AG04450 (cell line): Measurements from ENCODE around the gene CEP135. TPM values are rescaled to one million over a fixed set of nuclear protein-coding genes. Genes with fewer than 3 reads are reported as not detected.
A peak's percentile ranks its signal among the peaks of the same experiment; 100 is the strongest.

Experiments used
- CTCF ChIA-PET: fragments of 300-600, 350-600 bp; formaldehyde crosslinking; extraction: SDS; loops from one replicate; lab custom pipeline; 2022; ENCODE audit warnings: antibody characterized with exemption, inconsistent platforms; lab: Charles Lee
- POLR2A ChIA-PET: fragments of 350-600 bp; formaldehyde crosslinking; extraction: SDS; loops from one replicate; lab custom pipeline; 2021; ENCODE audit warnings: antibody characterized with exemption, inconsistent platforms; lab: Yijun Ruan, JAX
- DNase-seq: peaks from one replicate; pipeline ENCODE4 v3.0.0-alpha.2; 2011; ENCODE audit warnings: low read depth, low spot score
- H3K27ac ChIP-seq: one replicate; pipeline ENCODE4 v1.5.1; 2012; ENCODE audit warnings: low read depth, low read length, control low read depth
- H3K27me3 ChIP-seq: one replicate; pipeline ENCODE4 v1.6.0; 2012; ENCODE audit warnings: low read length; ENCODE audit not compliant: control insufficient read depth, insufficient read depth
- H3K4me3 ChIP-seq: 2 replicates; pipeline ENCODE4 v1.5.1; 2011; ENCODE audit warnings: mild to moderate bottlenecking, low read depth, low read length, control low read depth
- H3K9me3 ChIP-seq: 2 replicates; pipeline ENCODE4 v1.5.1; 2012; ENCODE audit warnings: low read length; ENCODE audit not compliant: control insufficient read depth, insufficient read depth
- polyA plus RNA-seq: library from polyadenylated mRNA; depleted of rRNA; stranded (reverse); fragments of >200 nt; gene quantifications from 2 replicates; pipeline ENCODE4 v1.2.3, GENCODE V29; 2011
- TF ChIP-seq, protein P1 (sequence below): IDR thresholded peaks from 2 replicates; pipeline ENCODE4 v1.5.1; 2011; ENCODE audit warnings: low read depth, low read length, control low read depth, inconsistent platforms

Gene CEP135
- polyA plus RNA-seq, 1 experiment, result 6.4 TPM

GRCh38 chr4:55920571-55920970 is 28.2 kb upstream of the CEP135 start:
- TF ChIP-seq, protein P1, sequence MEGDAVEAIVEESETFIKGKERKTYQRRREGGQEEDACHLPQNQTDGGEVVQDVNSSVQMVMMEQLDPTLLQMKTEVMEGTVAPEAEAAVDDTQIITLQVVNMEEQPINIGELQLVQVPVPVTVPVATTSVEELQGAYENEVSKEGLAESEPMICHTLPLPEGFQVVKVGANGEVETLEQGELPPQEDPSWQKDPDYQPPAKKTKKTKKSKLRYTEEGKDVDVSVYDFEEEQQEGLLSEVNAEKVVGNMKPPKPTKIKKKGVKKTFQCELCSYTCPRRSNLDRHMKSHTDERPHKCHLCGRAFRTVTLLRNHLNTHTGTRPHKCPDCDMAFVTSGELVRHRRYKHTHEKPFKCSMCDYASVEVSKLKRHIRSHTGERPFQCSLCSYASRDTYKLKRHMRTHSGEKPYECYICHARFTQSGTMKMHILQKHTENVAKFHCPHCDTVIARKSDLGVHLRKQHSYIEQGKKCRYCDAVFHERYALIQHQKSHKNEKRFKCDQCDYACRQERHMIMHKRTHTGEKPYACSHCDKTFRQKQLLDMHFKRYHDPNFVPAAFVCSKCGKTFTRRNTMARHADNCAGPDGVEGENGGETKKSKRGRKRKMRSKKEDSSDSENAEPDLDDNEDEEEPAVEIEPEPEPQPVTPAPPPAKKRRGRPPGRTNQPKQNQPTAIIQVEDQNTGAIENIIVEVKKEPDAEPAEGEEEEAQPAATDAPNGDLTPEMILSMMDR, result no peak
- Histone ChIP-seq H3K4me3 (no peak overlapping the region), H3K27me3 (no peaks in the 10 kb centered on the region), H3K27ac (no peak overlapping the region), H3K9me3 (no peaks in the 10 kb centered on the region)
- CTCF ChIA-PET, result interaction anchor here (1.2 kb wide), 1 partner anchor 28 kb away, joined by 4 read pairs; the partner anchor contains the start of gene CEP135
- no peak for DNase-seq
- POLR2A ChIA-PET, result no interaction called here

- POLR2A ChIA-PET, result no interaction called here
- Histone ChIP-seq H3K9me3 (no peaks in the 10 kb centered on the region), H3K4me3 (no peak overlapping the region), H3K27ac (no peak overlapping the region), H3K27me3 (no peaks in the 10 kb centered on the region)
- TF ChIP-seq, protein P1, result no peak
- no peak for DNase-seq
- CTCF ChIA-PET, result interaction anchor here (1.2 kb wide), 1 partner anchor 28 kb away, joined by 4 read pairs; the partner anchor contains the start of gene CEP135
These were observed 27.7 kb upstream of the CEP135 start for GRCh38 chr4:55921093-55921492.

GRCh38 chr4:55925241-55925640 is 23.5 kb upstream of the CEP135 start:
- TF ChIP-seq, protein P1, result no peak
- H3K9me3 ChIP-seq, result no peaks in the 10 kb centered on the region
- no peaks in the 10 kb centered on the region for H3K27me3 ChIP-seq
- CTCF ChIA-PET, result no interaction called here
- H3K27ac ChIP-seq, result no peak overlapping the region
- no peak for DNase-seq
- H3K4me3 ChIP-seq, result no peak overlapping the region
- POLR2A ChIA-PET, result interaction anchor here (0.6 kb wide), 1 partner anchor 22 kb away, joined by 5 read pairs; no protein-coding TSS in a partner anchor

DNA sequence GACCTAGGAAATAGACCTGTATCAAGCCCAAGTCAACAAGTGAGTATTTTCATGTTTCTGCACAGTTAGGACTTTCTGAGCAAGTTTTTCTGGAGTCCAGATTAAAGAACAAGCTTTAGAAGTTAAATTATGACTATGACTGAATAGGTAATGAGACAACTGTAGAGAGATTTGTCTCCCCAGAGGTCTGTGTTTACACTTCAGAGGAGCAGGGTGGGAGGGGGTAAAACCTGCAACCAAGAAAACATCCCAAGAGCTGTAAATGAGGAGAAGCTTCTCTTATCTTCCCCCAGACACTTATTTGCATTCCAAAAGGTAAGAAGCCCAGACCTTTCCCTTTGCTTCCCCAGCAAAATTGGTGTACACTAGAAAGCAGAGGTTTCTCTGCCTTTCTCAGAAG is 22.1 kb upstream of the CEP135 start:
- CTCF ChIA-PET, result interaction anchor here (0.6 to 1.5 kb wide), 3 partner anchors 22 to 60 kb away, joined by 3 to 11 read pairs (median 3); partner anchors contain the start of gene CEP135
- DNase-seq, result no peak
- Histone ChIP-seq H3K4me3 (no peak overlapping the region), H3K27ac (no peak overlapping the region), H3K27me3 (no peaks in the 10 kb centered on the region), H3K9me3 (no peaks in the 10 kb centered on the region)
- POLR2A ChIA-PET, result no interaction called here
- TF ChIP-seq, protein P1, result no peak

- H3K27me3 ChIP-seq, result no peaks in the 10 kb centered on the region
- H3K9me3 ChIP-seq, result no peaks in the 10 kb centered on the region
- POLR2A ChIA-PET, result no interaction called here
- no peak for DNase-seq
- TF ChIP-seq, protein P1, result no peak
- peak overlapping the region; percentile 11 for H3K27ac ChIP-seq
- CTCF ChIA-PET, result no interaction called here
- H3K4me3 ChIP-seq, result no peak overlapping the region
These were observed 20.8 kb upstream of the CEP135 start for GRCh38 chr4:55927803-55928437.
